Hepatocyte (in vitro differentiated cells): ENCODE measurements around the gene FXYD2.

ENCODE experiments used
- CTCF ChIP-seq: fragments of 200-600 bp; sonication (generic); IDR thresholded peaks from 2 replicates; pipeline ENCODE4 v1.5.1; 2016; ENCODE audit warnings: antibody characterized with exemption, mild to moderate bottlenecking; ENCODE audit not compliant: poor library complexity
- EZH2 ChIP-seq: fragments of 200-600 bp; sonication (generic); IDR thresholded peaks from 2 replicates; pipeline ENCODE4 v1.6.1; 2016; ENCODE audit warnings: antibody characterized with exemption, mild to moderate bottlenecking, borderline replicate concordance
- EZH2phosphoT487 ChIP-seq: fragments of 200-600 bp; sonication (generic); IDR thresholded peaks from one replicate; pipeline ENCODE4 v1.6.1; 2018; ENCODE audit warnings: antibody characterized with exemption, mild to moderate bottlenecking, low read depth, moderate library complexity; ENCODE audit not compliant: unreplicated experiment, severe bottlenecking

GRCh38 chr11:117772360-117772759, 52.2 kb downstream of the FXYD2 start:
- TF ChIP-seq EZH2 (no peak), CTCF (no peak), EZH2phosphoT487 (no peak)
